ENCODE results near the gene PDHB.

PDHB gene

DNA sequence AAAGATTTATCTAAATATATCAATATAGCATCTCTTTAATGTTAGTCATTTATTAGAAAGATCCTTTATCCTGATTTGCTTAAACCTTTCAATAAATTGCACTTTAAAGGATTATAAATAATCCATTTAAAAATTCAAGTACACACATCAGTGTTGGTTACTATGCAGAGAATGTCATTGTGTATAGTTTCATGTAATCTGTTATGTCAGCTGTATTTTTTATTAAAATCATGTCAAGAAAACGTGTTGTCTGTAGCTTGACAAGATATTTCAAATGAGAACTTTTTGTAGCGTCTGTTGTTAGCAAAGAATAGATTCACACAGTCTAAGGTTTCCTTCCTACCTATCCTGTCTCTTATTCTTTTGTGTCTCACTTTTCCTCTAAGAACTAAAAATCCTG is 7.8 kb downstream of the PDHB start:
- TF ChIP-seq EZH2 (IDR thresholded peaks at IDR 0.05; ENCODE audit: borderline replicate concordance, low read length) (no peak), CTCF (IDR thresholded peaks at IDR 0.05; ENCODE audit: low read length) (no peak)
- H3K27ac ChIP-seq (ENCODE audit: low read depth, low read length, poor library complexity, severe bottlenecking), result no peak overlapping the region
- no peaks in the 10 kb centered on the region for H3K27me3 ChIP-seq (ENCODE audit: insufficient read depth, low read length)
- H3K4me1 ChIP-seq (ENCODE audit: insufficient read depth, low read length, severe bottlenecking), result no peaks in the 10 kb centered on the region
- H2AFZ ChIP-seq (ENCODE audit: low read length), result no peak overlapping the region
- no peaks in the 10 kb centered on the region for H3K9me3 ChIP-seq (ENCODE audit: low read length)
- no peaks in the 10 kb centered on the region for H3K9me2 ChIP-seq (ENCODE audit: low read depth, low read length)
- H3K79me2 ChIP-seq (ENCODE audit: insufficient read depth, low read length), result no peaks in the 10 kb centered on the region
- H3K4me2 ChIP-seq (ENCODE audit: low read length), result no peak overlapping the region
- peaks cover 7% of the 10 kb centered on the region for H3F3A ChIP-seq (ENCODE audit: insufficient read depth, low read length)
- H3K4me3 ChIP-seq (ENCODE audit: low read depth, low read length, poor library complexity, severe bottlenecking), result no peak overlapping the region
- H3K9ac ChIP-seq (ENCODE audit: low read length), result no peak overlapping the region
- peaks cover 100% of the 10 kb centered on the region for H3K36me3 ChIP-seq (ENCODE audit: insufficient read depth, low read length)
- H4K20me1 ChIP-seq (ENCODE audit: insufficient read depth, low read length), result no peaks in the 10 kb centered on the region

DNA sequence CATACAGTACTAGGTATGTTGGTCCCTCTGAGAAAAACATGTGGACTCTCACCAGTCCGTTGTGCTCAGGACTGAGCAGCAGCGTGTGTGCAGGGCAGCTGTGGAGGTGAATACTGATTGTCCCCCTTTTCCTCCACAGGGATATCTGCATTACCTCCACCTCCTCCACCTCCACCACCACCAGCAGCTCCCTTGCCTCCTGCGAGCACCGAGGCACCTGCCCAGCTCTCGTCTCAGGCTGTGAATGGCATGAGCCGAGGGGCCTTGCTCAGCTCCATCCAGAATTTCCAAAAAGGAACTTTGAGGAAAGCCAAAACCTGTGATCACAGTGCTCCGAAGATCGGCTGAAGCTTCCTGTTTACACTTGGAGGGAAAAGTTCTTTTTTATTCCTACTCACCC is 9.0 kb downstream of the PDHB start:
- Histone ChIP-seq H3K27me3 (ENCODE audit: insufficient read depth, low read length) (no peaks in the 10 kb centered on the region), H4K20me1 (ENCODE audit: insufficient read depth, low read length) (no peaks in the 10 kb centered on the region), H3K9ac (ENCODE audit: low read length) (no peak overlapping the region), H3K9me2 (ENCODE audit: low read depth, low read length) (no peaks in the 10 kb centered on the region), H3K27ac (ENCODE audit: low read depth, low read length, poor library complexity, severe bottlenecking) (no peak overlapping the region), H3K4me1 (ENCODE audit: insufficient read depth, low read length, severe bottlenecking) (no peaks in the 10 kb centered on the region), H3K36me3 (ENCODE audit: insufficient read depth, low read length) (peaks cover 100% of the 10 kb centered on the region), H3K4me2 (ENCODE audit: low read length) (no peak overlapping the region), H2AFZ (ENCODE audit: low read length) (no peak overlapping the region), H3K9me3 (ENCODE audit: low read length) (no peaks in the 10 kb centered on the region), H3K79me2 (ENCODE audit: insufficient read depth, low read length) (no peaks in the 10 kb centered on the region), H3K4me3 (ENCODE audit: low read depth, low read length, poor library complexity, severe bottlenecking) (no peak overlapping the region), H3F3A (ENCODE audit: insufficient read depth, low read length) (peaks cover 4% of the 10 kb centered on the region)
- TF ChIP-seq CTCF (IDR thresholded peaks at IDR 0.05; ENCODE audit: low read length), result no peak
- no peak for TF ChIP-seq EZH2 (IDR thresholded peaks at IDR 0.05; ENCODE audit: borderline replicate concordance, low read length)

- H3K4me1 ChIP-seq (ENCODE audit: insufficient read depth, low read length, severe bottlenecking), result no peaks in the 10 kb centered on the region
- H4K20me1 ChIP-seq (ENCODE audit: insufficient read depth, low read length), result no peaks in the 10 kb centered on the region
- H3K9ac ChIP-seq (ENCODE audit: low read length), result no peak overlapping the region
- no peaks in the 10 kb centered on the region for H3K9me2 ChIP-seq (ENCODE audit: low read depth, low read length)
- peaks cover 3% of the 10 kb centered on the region for H3F3A ChIP-seq (ENCODE audit: insufficient read depth, low read length)
- no peaks in the 10 kb centered on the region for H3K9me3 ChIP-seq (ENCODE audit: low read length)
- no peaks in the 10 kb centered on the region for H3K79me2 ChIP-seq (ENCODE audit: insufficient read depth, low read length)
- no peak overlapping the region for H2AFZ ChIP-seq (ENCODE audit: low read length)
- no peaks in the 10 kb centered on the region for H3K27me3 ChIP-seq (ENCODE audit: insufficient read depth, low read length)
- TF ChIP-seq EZH2 (IDR thresholded peaks at IDR 0.05; ENCODE audit: borderline replicate concordance, low read length) (no peak), CTCF (IDR thresholded peaks at IDR 0.05; ENCODE audit: low read length) (no peak; the same call in 1 of the 2 replicates)
- H3K4me3 ChIP-seq (ENCODE audit: low read depth, low read length, poor library complexity, severe bottlenecking), result no peak overlapping the region
- H3K36me3 ChIP-seq (ENCODE audit: insufficient read depth, low read length), result peaks cover 100% of the 10 kb centered on the region
- H3K4me2 ChIP-seq (ENCODE audit: low read length), result no peak overlapping the region
- H3K27ac ChIP-seq (ENCODE audit: low read depth, low read length, poor library complexity, severe bottlenecking), result no peak overlapping the region
These were observed 10.8 kb downstream of the PDHB start for GRCh38 chr3:58422756-58423325.

All from OCI-LY1 (cell line).